RWPE2 (cell line): Measurements from ENCODE around the gene PIN1.

Experiments used
- ATAC-seq: fragments of 200-7000 bp; cut with Tn5 transposase; 3 replicates; pipeline ENCODE4 v1.9.1; 2021; ENCODE audit warnings: low read depth
- DNase-seq: peaks from one replicate; pipeline ENCODE4 v3.0.0-alpha.2; 2020; ENCODE audit warnings: low spot score
- H3K27ac ChIP-seq: fragments of 450-650 bp; 2 replicates; pipeline ENCODE4 v1.5.1; 2017; ENCODE audit warnings: mild to moderate bottlenecking; ENCODE audit not compliant: poor library complexity, severe bottlenecking
- H3K27me3 ChIP-seq: fragments of 250-450 bp; sonication (Bioruptor Pico); 2 replicates; pipeline ENCODE4 v1.5.1; 2021; ENCODE audit warnings: mild to moderate bottlenecking, moderate library complexity; ENCODE audit not compliant: insufficient read depth, poor library complexity, severe bottlenecking
- H3K36me3 ChIP-seq: fragments of 250-450 bp; sonication (Bioruptor Pico); 2 replicates; pipeline ENCODE4 v1.5.1; 2020; ENCODE audit warnings: low read depth, mild to moderate bottlenecking, moderate library complexity
- H3K4me1 ChIP-seq: fragments of 250-450 bp; sonication (Bioruptor Pico); 2 replicates; pipeline ENCODE4 v1.5.1; 2021; ENCODE audit warnings: mild to moderate bottlenecking, moderate library complexity; ENCODE audit not compliant: insufficient read depth, poor library complexity, severe bottlenecking
- H3K4me3 ChIP-seq: fragments of 250-450 bp; sonication (Bioruptor Pico); 2 replicates; pipeline ENCODE4 v1.5.1; 2021; ENCODE audit warnings: mild to moderate bottlenecking, moderate library complexity; ENCODE audit not compliant: severe bottlenecking
- H3K9me3 ChIP-seq: fragments of 250-450 bp; sonication (Bioruptor Pico); 2 replicates; pipeline ENCODE4 v1.5.1; 2021; ENCODE audit warnings: mild to moderate bottlenecking, moderate library complexity; ENCODE audit not compliant: severe bottlenecking
- TF ChIP-seq, protein P1 (sequence below): fragments of 450-650 bp; IDR thresholded peaks from one replicate; pipeline ENCODE4 v1.5.1; 2017; ENCODE audit warnings: mild to moderate bottlenecking, moderate library complexity; ENCODE audit not compliant: poor library complexity, severe bottlenecking

Gene PIN1

DNA sequence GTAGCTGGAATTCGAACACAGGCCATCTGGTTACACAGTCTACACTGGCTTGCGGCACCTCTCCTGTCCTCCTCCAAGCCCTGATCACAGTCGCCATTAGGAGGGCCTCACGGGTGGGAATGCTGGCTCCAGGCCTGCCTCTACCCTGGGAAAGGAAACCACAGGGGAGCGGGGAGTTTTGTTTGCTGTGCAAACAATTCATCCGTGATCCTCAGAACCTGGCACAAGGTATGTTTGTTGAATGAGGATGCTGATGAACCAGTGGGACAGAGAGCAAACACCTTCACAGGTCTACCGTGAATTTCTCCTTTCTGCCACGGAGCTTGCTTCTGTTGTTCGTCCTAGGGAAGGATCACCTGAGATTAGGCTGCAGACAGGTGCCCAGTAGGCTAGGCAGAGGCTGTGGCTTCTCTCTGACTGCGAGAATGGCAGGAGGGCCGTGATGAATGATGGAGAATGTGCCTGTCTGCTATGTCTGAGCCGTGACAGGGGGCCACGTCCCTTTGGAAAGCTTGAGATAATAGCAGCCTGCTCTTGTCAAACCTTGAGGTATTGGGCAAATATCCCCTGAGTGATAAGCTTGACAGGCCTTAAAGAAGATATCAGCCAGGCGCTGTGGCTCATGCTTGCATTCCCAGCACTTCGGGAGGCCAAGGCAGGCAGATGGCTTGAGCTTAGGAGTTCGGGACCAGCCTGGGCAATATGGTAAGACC is 36.7 kb downstream of the PIN1 start:
- TF ChIP-seq, protein P1, sequence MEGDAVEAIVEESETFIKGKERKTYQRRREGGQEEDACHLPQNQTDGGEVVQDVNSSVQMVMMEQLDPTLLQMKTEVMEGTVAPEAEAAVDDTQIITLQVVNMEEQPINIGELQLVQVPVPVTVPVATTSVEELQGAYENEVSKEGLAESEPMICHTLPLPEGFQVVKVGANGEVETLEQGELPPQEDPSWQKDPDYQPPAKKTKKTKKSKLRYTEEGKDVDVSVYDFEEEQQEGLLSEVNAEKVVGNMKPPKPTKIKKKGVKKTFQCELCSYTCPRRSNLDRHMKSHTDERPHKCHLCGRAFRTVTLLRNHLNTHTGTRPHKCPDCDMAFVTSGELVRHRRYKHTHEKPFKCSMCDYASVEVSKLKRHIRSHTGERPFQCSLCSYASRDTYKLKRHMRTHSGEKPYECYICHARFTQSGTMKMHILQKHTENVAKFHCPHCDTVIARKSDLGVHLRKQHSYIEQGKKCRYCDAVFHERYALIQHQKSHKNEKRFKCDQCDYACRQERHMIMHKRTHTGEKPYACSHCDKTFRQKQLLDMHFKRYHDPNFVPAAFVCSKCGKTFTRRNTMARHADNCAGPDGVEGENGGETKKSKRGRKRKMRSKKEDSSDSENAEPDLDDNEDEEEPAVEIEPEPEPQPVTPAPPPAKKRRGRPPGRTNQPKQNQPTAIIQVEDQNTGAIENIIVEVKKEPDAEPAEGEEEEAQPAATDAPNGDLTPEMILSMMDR: no peak
- no peak for DNase-seq
- Histone ChIP-seq H3K27me3 (no peaks in the 10 kb centered on the region), H3K27ac (no peak overlapping the region), H3K9me3 (no peaks in the 10 kb centered on the region), H3K4me1 (no peaks in the 10 kb centered on the region), H3K36me3 (no peaks in the 10 kb centered on the region), H3K4me3 (no peak overlapping the region)
- no peak for ATAC-seq

- Histone ChIP-seq H3K4me3 (no peak overlapping the region), H3K4me1 (peaks cover 3% of the 10 kb centered on the region), H3K27ac (no peak overlapping the region), H3K9me3 (no peaks in the 10 kb centered on the region), H3K27me3 (no peaks in the 10 kb centered on the region), H3K36me3 (no peaks in the 10 kb centered on the region)
- DNase-seq (no peak), ATAC-seq (no peak)
- TF ChIP-seq, protein P1: no peak
Measured at GRCh38 chr19:9872618-9873242, 37.6 kb downstream of the PIN1 start.

GRCh38 chr19:9875031-9875627 is 40.0 kb downstream of the PIN1 start:
- no peak for DNase-seq
- no peaks in the 10 kb centered on the region for H3K36me3 ChIP-seq
- H3K9me3 ChIP-seq: no peaks in the 10 kb centered on the region
- no peak overlapping the region for H3K27ac ChIP-seq
- H3K4me1 ChIP-seq: peaks cover 7% of the 10 kb centered on the region
- H3K27me3 ChIP-seq: no peaks in the 10 kb centered on the region
- H3K4me3 ChIP-seq: no peak overlapping the region
- TF ChIP-seq, protein P1: no peak
- ATAC-seq: no peak

DNA sequence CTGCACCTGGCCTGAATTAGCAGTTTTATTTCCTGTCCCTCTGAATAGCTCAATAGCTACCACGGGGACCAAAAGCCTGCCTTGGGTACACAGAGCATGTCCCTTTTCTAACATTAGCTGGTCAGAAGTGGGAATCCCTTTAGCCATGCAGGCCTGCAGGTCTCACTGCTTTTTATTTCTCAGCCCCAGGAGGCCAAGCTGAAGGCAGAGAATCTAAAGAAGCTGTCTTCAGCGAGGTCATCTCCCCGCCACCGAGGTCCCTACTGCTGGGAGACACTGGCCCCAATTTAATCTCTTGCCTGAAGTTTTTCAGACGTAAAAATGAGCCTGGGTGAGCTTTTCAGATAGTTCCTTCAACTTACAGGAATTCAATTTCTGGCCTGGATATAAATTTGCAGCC is 40.7 kb downstream of the PIN1 start:
- ATAC-seq: no peak

More for the DNA sequence above, 40.7 kb downstream of the PIN1 start:
- H3K9me3 ChIP-seq: no peaks in the 10 kb centered on the region
- no peak for DNase-seq
- peaks cover 7% of the 10 kb centered on the region for H3K4me1 ChIP-seq
- H3K36me3 ChIP-seq: no peaks in the 10 kb centered on the region
- no peak overlapping the region for H3K27ac ChIP-seq
- H3K4me3 ChIP-seq: no peak overlapping the region
- H3K27me3 ChIP-seq: no peaks in the 10 kb centered on the region
- TF ChIP-seq, protein P1: no peak
